HL-60/S4 treated with phorbol 12-myristate 13-acetate at 8.2 ng/mL for 4 days and 3 days (cell line): Measurements from ENCODE around the gene C15orf62.

Experiments used
- in situ Hi-C: fragments of 300-500 bp; cut with MboI; formaldehyde crosslinking; loops from 2 replicates; pipeline ENCODE4 v1.15.0; 2022; ENCODE audit warnings: low sequenced_read_pairs

Gene C15orf62, protein sequence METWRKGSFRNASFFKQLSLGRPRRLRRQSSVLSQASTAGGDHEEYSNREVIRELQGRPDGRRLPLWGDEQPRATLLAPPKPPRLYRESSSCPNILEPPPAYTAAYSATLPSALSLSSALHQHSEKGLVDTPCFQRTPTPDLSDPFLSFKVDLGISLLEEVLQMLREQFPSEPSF

DNA sequence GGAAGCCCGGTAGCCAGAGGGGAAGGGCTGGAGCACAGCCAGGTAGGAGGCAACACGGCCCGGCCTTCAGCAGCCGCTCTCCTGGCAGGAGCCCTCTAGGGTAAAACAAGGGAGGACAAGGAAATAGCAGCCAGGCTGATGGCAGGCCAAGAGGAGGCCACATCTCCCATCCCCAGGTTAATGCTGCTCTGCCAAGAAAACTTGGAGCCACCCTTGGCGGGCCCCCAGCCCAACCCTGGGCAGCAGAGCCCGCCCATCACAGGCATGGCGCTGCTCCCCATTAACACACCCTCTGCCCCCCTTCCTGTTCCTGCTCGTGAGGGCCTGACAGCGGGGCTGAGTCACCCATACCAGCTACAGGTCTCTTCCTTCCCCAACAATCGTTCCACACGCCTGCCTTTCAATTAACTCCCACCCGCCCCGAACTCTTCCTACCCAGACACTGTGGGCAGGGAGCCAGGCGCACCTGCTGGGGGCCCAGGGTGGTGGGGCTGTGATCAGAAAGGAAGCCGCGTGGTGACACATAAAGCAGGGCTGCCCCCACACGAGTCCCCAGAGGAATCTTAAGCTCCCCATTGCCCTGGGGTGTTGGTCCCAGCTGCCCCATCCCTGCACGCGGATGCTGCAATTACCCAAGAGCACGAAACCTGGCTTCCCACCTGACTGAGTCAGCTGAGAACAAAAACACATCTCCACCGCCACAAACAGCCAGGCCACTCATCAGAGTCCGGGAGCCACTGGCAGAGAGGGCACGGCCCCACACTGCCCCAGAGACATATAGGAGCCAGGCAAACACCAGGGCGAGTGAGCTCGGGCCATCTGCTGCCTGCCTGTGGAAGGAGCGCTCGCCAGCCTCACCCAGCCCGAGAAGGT lies at the start of gene C15orf62:
TSS of gene C15orf62 (plus strand) at position 707 of the 873 bp plus-strand sequence. CDS start 516 bp downstream, outside the sequence.
- in situ Hi-C loops: no loop called here

DNA sequence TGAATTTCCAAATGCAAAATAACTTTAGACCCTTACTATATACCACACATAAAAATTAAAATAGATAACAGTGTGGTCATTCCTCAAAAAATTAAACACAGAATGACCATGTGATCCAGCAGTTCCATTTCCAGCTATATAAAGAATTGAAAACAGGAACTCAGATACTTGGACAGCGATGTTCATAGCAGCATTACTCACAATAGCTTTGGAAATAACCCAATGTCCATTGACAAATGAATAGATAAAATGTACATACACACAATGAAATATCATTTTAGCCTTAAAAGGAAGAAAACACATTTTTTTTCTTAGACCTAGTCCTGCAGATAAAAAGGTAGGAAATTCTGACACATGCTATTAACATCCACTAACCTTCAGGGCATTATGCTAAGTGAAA lies 48.1 kb upstream of the C15orf62 start:
- in situ Hi-C loops: no loop called here

DNA sequence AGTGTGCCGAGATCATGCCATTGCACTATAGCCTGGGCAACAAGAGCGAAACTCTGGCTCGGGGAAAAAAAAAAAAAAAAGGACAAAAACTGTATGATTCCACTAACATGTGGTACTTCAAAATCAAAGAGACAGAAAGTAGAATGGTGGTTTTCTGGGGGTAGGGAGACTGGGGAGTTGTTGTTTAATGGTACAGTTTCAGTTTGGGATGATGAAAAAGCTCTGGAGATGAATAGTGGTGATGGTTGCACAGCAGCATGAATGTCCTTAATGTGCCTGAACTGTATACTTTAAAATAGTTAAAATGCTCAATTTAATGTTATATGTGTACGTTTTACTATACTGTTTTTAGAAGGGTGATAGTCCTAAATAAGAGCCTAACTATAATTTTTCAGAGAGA lies 47.4 kb upstream of the C15orf62 start:
- in situ Hi-C loops: no loop called here

DNA sequence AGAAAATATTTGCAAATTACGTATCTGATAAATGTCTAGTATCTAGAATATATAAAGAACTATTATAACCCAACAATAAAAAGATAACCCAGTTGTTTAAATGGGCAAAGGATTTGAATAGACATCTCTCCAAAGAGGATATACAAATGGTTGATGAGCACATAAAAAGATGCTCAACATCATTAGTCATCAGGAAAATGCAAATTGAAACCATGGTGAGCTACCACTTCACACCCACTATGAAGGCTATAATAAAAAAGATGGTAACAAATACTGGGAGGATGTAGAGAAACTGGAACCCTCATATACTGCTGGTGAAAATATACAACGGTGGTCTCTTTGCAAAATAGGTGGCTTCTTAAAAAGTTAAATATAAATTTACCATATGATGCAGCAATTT lies 46.8 kb upstream of the C15orf62 start:
- in situ Hi-C loops: no loop called here

DNA sequence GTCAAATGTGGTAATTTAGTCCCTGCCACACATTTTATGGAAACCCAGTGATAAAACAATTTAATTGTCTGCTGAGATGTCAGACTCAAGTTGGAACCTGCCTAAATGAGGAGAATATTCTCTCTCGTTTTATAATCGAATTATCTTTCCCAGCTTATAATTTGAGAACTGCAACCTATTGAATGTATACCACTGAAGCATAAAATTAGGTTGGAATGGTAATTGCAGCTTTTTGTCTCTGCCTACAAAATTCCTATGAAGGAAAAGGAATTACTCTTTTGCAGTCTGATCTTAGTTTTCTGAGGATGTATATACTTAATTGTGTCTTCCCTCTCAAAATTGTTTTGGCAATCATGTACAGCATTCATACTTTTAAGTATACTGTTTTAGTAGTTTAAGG lies 45.9 kb upstream of the C15orf62 start:
- in situ Hi-C loops: no loop called here

DNA sequence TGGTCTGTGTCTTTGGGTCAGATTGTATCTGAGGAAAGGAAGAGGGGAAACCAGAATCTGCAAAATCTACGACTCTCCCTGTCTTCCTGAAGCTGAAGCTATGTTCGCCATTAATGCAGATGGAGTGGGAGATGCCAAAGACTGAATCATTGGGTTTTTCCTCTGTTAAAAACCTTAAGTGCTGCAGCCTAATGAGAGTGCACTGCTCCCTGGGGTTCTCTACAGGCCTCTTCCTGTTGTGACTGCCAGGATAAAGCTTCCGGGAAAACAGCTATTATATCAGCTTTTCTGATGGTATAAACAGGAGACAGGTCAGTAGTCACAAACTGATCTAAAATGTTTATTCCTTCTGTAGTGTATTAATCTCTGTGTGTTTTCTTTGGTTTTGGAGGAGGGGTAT lies 38.7 kb upstream of the C15orf62 start:
- in situ Hi-C loops: no loop called here

DNA sequence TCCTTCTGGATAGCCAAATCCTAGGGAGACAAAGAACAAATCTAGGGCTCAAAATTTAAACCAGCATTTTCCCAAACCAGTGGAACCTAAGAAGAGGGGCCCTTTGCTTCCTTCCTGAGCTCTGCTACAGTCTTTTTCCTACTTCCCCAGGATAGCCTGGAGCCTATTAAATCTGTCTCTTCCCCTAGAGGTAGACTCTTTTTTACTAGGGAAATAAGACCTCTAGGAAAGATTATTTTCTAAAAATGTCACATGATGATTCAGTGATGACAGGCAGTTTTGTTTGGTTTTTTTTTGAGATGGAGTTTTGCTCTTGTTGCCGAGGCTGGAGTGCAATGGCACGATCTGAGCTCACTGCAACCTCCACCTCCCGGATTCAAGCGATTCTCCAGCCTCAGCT lies 33.2 kb upstream of the C15orf62 start:
- in situ Hi-C loops: no loop called here

DNA sequence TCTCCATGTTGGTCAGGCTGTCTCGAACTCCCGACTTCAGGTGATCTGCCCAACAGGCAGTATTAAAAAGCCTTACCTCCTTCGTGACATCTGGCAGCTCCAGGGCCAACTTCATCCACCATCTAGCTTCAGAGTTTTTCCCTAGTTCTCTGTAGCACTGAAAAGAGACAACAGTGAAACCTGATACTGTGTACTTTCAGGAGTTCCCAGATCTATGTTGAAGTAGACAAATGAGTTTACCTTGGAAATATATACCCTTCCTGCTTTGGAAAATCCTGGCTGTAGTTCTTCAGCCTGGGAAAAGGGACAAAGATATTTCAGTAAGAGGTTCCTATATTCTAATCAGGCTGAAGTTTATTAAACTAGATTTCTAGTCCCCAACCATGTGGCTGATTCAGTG lies 32.7 kb upstream of the C15orf62 start:
- in situ Hi-C loops: no loop called here

DNA sequence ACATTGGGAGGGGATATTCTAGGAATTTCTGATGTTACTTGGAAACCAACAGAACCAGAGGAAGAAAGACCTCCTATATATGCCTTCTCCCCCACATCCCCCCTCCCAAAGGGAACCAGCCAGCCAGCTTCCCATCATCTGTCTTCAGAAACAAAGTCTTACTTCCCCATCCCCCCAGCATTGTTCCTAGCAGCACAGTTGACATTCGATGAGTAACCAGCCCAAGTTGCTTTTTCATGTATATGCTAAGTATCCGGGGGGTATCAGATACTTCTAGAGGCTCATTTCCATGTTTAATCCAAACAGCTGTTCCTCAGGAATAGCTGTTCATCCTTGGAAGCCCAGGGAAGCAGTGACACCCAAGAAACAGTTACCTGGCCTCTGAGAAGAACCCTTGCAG lies 30.7 kb upstream of the C15orf62 start:
- in situ Hi-C loops: no loop called here

DNA sequence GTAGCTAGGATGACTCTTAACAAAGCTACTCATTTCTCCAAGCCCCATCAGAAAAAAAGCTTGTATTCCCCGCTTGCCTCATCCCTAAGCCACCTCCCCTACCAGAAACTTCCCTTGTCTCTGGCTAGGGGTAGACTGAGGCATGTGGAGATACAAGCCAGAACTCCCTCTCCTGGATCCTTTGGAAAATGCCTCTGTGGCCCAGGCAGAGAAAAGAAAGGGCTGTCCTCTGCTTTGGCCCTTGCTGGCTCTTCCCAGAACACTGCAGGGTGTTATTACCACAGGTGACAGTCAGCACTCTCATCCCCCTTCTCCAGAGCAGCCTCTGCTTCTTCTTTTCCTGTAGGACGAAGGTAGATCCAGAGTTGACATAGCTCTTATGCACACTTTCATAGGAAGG lies 29.9 kb upstream of the C15orf62 start:
- in situ Hi-C loops: no loop called here

DNA sequence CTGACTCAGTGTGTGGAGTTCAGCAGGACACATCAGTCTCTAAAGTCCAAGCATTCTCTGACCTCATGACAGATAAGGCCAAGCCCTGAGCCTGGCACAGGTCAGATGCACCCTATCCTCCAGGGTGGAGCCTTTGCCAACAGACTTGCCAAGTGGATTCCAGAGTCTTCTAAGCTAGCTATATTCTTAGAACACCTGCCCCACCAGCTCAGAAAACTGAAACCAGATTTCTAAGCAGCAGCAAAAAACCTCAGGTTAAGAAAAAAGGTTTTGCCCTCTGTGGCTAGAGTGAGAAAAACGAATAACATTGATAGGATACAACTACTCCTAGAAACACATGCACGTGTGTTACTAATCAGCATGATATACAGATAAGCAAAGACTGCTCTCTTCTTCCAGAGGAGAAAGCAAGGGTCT lies 26.3 kb upstream of the C15orf62 start:
- in situ Hi-C loops: no loop called here

DNA sequence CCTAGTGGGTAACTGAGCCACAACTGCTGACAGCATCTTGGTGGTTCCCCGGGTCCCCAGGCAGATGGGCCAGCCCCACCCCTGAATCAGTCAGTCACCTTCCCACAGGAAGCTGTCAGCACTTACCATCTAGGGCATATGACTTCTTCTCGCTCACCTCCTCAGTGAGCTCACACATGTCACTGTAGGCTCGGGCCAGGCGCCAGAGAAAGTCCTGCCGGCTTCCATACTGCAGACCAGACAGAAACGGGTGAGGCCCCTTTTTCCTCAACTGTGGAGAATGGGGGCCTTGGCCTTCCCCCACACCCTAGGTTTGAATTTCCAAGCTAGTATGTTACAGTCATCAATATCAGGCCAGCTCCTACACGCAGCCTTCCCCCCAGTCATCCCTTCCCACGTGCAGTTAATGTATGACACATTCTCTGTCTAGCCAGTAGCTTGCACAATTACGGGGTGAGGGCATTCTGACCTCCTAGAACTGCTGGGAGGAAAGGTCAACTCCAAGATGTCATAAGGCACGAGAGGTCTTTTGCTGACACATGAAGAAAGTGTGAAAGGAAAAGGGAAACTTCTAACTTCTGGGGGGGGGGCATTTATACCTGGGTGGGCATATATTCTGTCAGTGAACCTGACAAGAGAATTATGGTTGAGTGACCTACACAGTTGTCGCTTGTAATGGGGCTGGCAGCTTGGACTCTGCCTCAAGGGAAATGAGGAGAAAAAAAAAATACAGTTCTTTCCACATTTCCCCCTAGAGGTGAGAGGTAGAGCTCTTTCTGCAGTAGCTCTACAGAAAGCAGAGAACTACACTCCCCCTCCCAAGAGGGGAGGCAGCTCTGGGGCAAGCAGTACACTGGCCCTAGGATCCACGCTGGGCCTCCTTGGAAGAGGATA lies 25.6 kb upstream of the C15orf62 start:
- in situ Hi-C loops: no loop called here

DNA sequence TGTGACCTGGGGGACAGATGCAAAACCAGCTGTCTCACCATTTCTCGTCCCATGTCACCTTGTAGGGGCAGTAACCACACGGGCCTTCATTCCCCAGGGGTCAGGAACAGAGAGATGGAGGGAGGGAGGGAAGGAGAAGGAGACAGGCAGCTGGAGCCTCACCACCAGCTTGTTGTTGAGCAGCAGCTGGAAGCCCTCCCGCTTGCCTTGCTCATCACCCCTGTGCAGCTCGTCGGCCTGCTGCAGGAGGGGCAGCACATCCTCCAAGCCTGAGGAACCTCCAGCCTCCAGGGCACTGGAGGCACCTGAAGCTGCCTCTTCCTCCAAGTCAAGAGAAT lies 25.0 kb upstream of the C15orf62 start:
- in situ Hi-C loops: no loop called here

DNA sequence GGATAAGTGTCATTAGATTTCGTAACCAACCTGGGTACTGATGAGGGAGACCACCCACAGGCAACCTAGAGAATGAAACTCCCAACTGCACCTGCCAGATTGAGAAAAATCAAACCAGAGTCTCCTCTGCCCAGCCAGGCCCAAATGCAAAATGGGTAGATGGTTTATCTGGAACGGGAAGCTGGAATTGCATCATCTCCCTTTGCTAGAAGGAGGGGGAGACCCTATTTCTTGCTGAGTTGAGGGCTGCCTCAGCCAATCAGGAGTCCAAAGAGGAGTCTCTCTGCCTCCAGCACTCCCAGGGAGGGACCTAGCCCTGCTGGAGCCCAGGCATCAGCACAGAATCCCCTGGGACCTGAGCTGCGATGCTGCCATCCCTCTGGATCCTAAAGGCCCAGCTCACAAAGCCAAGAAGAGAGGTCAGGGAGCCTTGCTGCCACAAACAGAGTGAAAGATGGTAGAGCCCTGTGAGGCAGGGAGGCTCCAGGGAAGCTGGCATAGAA lies 22.8 kb upstream of the C15orf62 start:
- in situ Hi-C loops: no loop called here

DNA sequence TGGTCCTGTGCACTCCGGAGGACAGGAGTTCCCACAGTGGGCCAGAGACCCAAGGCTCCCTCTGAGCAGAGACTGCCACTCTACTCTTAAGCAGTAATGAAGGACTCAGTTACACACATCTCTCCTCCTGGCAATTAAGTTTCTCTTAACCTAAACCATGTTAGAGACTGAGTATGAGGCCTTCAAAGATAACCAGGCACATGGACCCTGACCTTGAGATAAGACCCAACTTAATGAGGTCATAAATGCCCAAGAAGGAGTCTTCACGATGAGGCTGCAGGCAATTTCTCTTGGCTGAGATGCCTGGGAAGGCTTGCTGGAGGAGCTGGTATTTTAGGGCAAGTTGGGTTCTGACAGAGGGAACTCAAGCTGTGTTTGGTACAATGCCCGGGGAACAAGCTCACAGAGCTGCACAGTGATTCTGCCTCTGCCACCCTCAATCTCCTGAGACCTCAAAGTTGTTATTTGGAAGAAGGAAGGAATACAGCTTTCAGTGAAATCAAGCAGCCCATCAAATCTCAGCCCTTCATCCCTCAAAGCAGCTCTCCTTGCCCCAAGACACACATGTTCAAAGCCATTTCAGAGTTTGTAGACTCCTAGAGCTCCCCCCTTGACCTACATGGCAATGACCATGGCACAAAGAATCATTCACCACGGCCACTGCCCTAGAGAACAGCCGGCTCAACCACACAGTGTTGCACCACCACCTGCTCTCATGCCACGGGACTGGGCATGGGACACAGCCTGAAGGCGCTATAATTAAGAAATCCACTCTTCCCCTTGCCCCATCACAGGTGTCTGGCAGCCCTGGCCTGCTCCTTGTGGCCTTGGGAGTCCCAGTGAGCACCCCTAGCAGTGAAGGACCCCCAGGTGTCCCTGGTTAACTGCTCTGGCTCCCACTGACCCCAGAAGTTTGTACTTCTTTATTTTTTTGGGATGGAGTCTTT lies 21.8 kb upstream of the C15orf62 start:
- in situ Hi-C loops: no loop called here

DNA sequence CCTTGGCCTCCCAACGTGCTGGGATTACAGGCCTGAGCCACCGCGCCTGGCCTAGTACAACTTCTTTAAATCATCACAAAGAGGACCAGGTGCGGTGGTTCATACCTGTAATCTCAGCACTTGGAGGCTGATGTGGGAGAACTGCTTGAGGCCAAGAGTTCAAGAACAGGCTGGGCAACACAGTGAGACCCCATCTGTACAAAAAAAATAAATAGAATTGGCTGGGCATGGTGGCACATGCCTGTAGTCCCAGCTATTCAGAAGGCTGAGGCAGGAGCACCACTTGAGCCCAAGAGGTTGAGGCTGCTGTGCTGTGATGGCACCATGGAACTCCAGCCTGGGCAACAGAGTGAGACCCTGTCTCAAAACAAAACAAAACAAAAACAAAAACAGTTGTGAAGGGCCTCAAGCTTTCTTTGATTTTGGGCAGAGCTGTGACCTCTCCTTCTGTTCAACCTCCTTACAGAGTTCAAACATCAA lies 20.6 kb upstream of the C15orf62 start:
- in situ Hi-C loops: no loop called here

DNA sequence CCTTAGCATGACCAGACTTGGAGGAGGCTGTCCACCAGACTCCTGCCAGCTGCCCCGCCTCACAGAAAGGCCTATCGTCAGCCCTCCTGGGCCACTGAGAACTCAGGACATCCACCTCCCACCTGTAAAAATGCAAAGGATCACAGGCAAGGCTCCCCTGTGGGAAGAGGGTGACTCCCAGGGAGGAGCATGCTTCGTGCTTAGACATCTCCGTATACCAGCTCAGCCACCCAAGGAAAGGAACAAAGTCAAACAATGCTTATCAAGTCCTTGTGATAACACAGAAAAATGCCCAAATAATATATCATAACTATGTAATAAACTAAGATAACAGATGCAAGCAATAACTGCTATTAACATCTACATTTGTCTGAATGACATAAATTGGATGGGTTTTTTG lies 18.9 kb upstream of the C15orf62 start:
- in situ Hi-C loops: no loop called here

DNA sequence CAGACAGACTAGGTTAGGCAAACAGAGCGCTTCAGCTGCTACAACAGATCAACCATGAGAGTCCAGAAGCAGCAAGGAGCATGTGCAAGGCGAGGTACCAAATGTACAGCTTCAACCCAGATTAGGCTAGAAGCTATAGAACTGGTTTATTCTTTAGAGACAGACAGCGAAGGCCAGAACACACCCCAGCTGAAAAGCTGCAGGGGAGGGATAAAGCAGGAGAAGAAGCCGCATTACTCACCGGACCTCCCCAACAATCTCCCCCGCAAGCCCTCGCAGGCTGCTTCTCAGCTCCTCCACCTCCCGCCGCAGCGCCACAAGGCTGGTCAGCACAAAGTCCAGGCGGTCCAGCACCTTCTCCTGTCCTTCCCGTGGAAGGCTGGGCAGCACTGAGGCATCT lies 18.0 kb upstream of the C15orf62 start:
- in situ Hi-C loops: no loop called here

DNA sequence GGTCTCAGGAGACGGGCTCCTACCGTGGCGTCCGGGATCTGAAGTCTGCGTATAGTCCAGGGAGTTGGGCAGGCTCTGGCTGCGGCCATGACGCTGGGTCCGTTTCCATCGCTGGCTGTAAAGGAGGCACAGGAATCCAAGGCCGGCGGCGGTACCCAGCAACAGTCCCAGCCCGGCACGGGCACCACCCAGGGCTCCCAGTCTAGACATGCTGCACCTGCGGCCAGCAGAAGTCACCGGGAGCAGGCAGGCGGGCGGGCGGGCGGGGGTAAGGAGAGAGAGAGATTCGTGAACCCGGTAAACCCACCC lies 15.3 kb upstream of the C15orf62 start:
- in situ Hi-C loops: no loop called here
